ENCODE measurements around the gene PGM5. TPM values are rescaled to one million over a fixed set of nuclear protein-coding genes. Genes with fewer than 3 reads are reported as not detected.

Gene PGM5
- total RNA-seq, 1 experiment from 2014 or later, result not detected

DNA sequence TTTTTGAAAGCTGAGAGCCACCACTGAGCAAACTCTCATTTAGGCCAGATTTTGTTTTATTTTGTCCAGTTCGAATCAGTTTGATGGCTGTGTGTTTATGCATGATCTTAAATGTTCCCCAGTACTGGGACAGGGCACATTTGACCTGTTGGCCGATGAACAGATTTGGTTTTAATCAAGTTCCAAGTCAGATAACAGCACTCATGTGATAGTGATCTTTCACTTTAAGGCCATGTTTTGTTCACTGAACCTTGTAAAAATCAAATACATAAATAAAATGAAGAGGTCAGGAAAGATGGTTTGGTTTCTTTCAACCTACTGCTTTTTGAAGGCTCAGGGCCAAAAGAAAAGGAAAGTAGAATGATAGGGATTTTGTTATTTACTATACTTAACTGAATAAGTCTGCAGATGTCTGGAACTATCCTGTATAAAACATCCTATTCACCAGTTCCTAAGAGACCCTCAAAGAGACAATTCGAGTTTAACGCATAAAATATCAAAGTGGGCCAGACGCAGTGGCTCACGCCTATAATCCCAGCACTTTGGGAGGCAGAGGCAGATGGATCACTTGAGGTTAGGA, 77.2 kb downstream of the PGM5 start:
- H4K20me1 ChIP-seq (ENCODE audit: control insufficient read depth, insufficient read depth, insufficient read length), result no peaks in the 10 kb centered on the region
- H4K5ac ChIP-seq (ENCODE audit: insufficient read length, low read depth, low read length), result no peak overlapping the region
- Mint-ChIP-seq H3K27me3 (ENCODE audit: low read depth) (peaks cover 68% of the 10 kb centered on the region), H3K4me1 (no peaks in the 10 kb centered on the region), H3K27ac (no peak overlapping the region; a peak in 1 of 7 replicates), H3K36me3 (ENCODE audit: insufficient read depth in 1 of 3, low read depth in 3 of 3) (no peaks in the 10 kb centered on the region), H3K4me3 (no peak overlapping the region), H3K9me3 (no peaks in the 10 kb centered on the region)
- no peak overlapping the region for H2AK5ac ChIP-seq (ENCODE audit: insufficient read length, low read length)
- DNase-seq, result no peak
- H2BK5ac ChIP-seq (ENCODE audit: insufficient read length, low read length), result no peak overlapping the region
- no peak overlapping the region for H2AFZ ChIP-seq (ENCODE audit: low read length)
- no peak overlapping the region for H3K14ac ChIP-seq (ENCODE audit: insufficient read depth, low read length)
- H2BK20ac ChIP-seq (ENCODE audit: low read depth, low read length, poor library complexity, severe bottlenecking), result no peak overlapping the region
- H3K23ac ChIP-seq (ENCODE audit: insufficient read length, low read depth, low read length), result no peak overlapping the region
- H3K79me2 ChIP-seq (ENCODE audit: insufficient read depth, low read length), result no peaks in the 10 kb centered on the region
- H3K9ac ChIP-seq (ENCODE audit: extremely low read depth, insufficient read length, low read length), result no peak overlapping the region
- H3K4me2 ChIP-seq (ENCODE audit: insufficient read depth, insufficient read length, low read length), result no peak overlapping the region
- H3K27me3 ChIP-seq (ENCODE audit: insufficient read depth, low read length), result no peaks in the 10 kb centered on the region
- no peak overlapping the region for H3K27ac ChIP-seq (ENCODE audit: insufficient read length, low read depth, low read length)
- H4K91ac ChIP-seq (ENCODE audit: insufficient read length, low read depth, low read length), result no peak overlapping the region
- TF ChIP-seq, protein P1, sequence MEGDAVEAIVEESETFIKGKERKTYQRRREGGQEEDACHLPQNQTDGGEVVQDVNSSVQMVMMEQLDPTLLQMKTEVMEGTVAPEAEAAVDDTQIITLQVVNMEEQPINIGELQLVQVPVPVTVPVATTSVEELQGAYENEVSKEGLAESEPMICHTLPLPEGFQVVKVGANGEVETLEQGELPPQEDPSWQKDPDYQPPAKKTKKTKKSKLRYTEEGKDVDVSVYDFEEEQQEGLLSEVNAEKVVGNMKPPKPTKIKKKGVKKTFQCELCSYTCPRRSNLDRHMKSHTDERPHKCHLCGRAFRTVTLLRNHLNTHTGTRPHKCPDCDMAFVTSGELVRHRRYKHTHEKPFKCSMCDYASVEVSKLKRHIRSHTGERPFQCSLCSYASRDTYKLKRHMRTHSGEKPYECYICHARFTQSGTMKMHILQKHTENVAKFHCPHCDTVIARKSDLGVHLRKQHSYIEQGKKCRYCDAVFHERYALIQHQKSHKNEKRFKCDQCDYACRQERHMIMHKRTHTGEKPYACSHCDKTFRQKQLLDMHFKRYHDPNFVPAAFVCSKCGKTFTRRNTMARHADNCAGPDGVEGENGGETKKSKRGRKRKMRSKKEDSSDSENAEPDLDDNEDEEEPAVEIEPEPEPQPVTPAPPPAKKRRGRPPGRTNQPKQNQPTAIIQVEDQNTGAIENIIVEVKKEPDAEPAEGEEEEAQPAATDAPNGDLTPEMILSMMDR (conservative IDR thresholded peaks at IDR 0.05), result no peak
- no peak overlapping the region for H3K18ac ChIP-seq (ENCODE audit: insufficient read length, low read depth, low read length)
- no peak overlapping the region for H2BK15ac ChIP-seq (ENCODE audit: low read depth, low read length)
- H4K8ac ChIP-seq (replicated peaks; ENCODE audit: insufficient read length, low read depth, low read length), result no peak overlapping the region
- no peak overlapping the region for H2BK120ac ChIP-seq (ENCODE audit: low read depth, low read length, poor library complexity, severe bottlenecking)
- H3K56ac ChIP-seq (ENCODE audit: insufficient read length, low read depth, low read length), result no peak overlapping the region
- no peaks in the 10 kb centered on the region for H3K23me2 ChIP-seq (ENCODE audit: insufficient read length, low read depth, low read length, poor library complexity, severe bottlenecking)
- H3K9me3 ChIP-seq (ENCODE audit: control insufficient read depth, low read depth, low read length), result no peaks in the 10 kb centered on the region
- H3K79me1 ChIP-seq (ENCODE audit: insufficient read depth, low read depth, low read length, poor library complexity, severe bottlenecking), result no peaks in the 10 kb centered on the region
- no peak overlapping the region for H3T11ph ChIP-seq (ENCODE audit: low read length)
- no peak overlapping the region for H2BK12ac ChIP-seq (ENCODE audit: insufficient read length, low read depth, low read length)
- H3K4me1 ChIP-seq (ENCODE audit: insufficient read depth, low read length), result no peaks in the 10 kb centered on the region
- H3K4ac ChIP-seq (ENCODE audit: low read depth, low read length), result no peak overlapping the region
- WGBS (ENCODE audit: extremely low coverage, insufficient read length, low lambda C conversion rate), result no CpG with 5 or more reads among the region's 6 CpGs
